T-helper 1 cell treated with Interleukin-12 subunit alpha and Interleukin-12 subunit beta and Interleukin-4 antibody, amounts not matched to agents 30 ng/mL and 1 ng/mL, for 36 hours (primary cell): ENCODE results near the gene TRABD2B. TPM values are rescaled to one million over a fixed set of nuclear protein-coding genes. Genes with fewer than 3 reads are reported as not detected.

Experiments used
- intact Hi-C: fragments of 100-400 bp; cut with micrococcal nuclease; formaldehyde crosslinking; loops from one replicate; pipeline ENCODE4 v1.15.1; 2024
- total RNA-seq: library from RNA; stranded (reverse); gene quantifications from 2 replicates; pipeline ENCODE4 v1.2.3, GENCODE V29; 2022

Gene TRABD2B
- not detected in 2 replicates for total RNA-seq

DNA sequence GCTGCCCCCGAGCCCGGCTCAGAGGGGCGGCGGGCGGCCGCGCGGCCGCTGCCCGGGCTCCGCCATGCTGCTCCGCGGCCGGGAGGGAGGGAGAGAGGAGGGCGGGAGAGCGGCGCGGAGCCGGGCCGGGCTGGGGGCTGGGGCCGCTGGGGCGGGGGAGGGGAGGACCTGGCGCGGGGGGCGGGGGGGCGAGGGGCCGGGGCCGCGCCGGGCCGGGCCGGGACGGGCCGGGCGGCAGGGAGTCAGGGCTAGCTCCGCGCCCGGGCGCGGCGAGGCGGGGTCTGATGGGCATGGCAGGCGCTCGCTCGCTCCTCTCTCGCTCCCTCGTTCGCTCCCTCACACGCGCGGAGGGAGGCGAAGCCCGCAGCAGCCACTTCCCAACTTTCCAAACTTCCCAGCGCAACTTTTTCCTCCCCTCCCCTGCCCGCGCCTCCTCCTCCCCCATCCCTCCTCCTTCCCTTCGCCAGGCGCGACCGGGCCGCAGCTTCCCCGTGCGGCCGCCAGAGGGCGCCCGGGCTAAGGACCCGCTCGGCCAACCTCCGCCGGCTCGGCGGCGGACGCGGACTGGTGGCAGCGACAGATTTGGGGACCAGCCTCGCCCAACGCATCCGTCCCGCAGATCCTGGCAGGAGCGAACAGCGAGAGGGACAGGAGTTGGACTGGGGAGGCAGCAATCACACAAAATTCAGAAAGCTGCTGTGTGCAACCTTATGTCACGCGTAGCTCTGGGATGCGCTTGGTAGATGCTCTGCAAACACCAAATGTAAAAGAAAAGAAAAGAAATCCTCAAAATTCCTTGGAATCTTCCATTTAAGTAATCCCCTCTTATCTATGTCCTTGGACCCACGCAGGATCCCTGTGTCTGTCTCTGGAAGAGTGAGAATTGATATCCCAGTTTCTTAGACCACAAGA, at the start of gene TRABD2B:
Gene TRABD2B, minus strand, starts transcription at position 97 of the 912 bp plus-strand sequence.
- intact Hi-C loops, result loop anchor here (1.0 to 2.0 kb wide), 2 partner anchors 64 to 205 kb away; no protein-coding TSS in a partner anchor

DNA sequence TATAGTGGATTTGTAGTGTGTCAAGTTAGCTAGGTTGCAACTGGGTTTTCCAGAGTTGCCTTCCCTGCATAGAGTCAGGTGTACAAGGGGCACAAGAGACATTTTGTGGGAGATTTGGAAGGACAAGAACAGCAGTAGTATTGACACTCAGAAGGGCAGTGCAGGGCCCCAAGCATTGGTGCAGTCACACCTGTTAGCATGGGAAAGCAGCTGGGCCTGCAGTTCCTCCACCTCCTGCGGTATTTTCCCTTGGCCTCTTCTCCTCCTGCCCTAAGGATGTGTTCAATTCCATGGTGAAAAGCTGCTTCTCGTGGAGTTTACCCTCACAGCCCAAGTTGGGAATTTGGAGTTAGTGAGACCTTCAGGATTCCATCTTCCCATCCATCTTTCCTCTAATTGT, 47.1 kb upstream of the TRABD2B start:
- intact Hi-C loops, result no loop called here

DNA sequence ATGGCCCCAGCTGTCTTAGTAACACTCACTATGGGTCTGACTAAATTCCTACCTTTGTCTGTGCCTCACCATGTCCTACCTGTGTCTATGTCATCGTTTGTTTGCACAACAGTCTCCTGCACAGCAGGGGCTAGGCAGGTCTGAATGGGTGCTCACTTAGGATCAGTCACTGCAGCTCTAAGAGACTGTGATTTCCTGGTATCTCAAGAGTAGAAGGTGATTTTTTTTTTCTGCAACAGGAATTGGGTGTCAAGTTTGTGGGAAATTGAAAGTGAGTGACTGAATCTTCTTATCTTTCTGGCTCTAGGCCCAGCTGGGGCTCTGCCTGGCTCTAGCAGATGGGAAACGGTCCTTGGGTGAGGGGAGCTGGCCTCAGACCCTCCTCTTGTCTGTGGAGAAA, 46.4 kb upstream of the TRABD2B start:
- intact Hi-C loops, result no loop called here

- intact Hi-C loops, result no loop called here
Measured at GRCh38 chr1:48040154-48040553, 43.0 kb upstream of the TRABD2B start.

DNA sequence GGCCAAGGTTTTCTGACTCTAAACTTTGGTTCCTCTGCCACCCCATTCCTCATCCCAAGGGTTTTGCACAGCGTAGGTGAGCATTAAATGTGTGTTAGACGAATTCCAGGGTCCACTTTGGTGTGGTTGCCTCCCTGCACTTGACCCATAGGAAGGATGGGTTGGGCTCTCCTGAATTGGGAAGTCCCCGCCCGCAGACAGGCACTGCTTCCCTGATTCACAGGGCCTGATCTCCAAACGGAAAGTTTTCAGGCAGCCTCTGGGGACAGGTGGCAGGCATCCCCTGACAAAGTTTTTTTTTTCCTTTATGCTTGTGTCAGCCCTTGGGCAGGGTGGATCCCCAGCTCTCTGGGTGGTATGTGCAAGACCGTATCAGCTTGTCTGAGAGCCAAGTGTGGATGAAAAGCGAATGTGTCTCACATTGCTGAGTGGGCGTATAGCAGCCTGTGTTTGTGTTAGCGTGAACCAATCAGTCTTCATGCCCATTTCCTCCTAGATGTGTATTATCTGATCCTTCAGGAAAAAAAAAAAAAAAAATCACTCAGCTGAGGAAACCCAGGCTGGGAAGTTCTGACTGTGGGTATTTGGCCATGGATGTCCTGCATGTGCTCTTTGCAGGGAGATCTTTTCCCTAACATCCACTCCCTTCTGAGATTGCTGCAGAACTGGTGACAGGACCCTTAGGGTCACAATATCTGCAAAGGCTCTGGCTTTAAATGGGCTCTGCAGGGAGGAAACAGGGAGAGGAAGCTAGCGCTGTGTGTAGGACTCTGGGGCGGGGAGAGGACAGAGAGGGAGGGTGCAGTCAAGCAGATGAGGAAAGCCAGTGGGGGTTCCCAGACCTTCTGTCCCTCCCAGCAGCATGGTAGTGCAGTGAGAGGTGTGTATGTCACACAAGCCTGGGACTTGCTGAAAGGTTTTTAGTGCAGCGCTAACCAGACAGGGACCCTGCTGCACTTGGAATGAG, 42.2 kb upstream of the TRABD2B start:
- intact Hi-C loops, result no loop called here

GRCh38 chr1:48038270-48038767, 41.1 kb upstream of the TRABD2B start:
- intact Hi-C loops, result no loop called here

DNA sequence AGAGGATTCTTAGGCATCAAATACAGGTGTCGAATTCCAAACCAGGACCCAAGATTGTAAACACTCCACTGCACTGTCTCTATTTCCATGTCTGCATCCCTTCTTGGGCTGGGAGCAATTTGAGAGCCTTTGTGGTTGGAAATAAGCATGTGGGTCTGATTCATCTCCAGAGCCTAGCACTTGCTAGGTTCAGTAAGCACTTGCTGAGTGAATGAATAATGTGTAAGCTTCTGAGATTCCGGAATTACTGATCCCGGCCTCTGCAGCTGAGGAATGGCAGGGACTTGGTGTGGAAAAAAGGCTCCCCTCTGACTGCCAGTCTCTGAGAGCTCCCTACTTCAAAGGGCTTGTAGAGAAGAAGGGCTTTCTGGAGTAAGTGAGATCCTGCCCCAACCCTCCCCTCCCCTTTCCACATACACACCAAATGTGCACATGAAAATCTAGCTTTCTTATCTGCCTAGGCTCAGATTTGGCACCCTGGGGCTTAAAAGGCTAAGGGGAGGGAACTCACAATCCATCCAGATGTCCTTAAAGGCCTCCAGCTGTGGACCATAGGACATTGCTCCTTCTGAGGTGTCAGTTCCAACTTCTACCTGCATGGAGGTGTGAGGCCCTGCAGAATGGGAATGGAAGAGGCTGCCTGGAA, 39.6 kb upstream of the TRABD2B start:
- intact Hi-C loops, result no loop called here

GRCh38 chr1:48035371-48036141, 38.4 kb upstream of the TRABD2B start:
- intact Hi-C loops, result no loop called here

- intact Hi-C loops, result no loop called here
Measured at GRCh38 chr1:48033495-48034045, 36.4 kb upstream of the TRABD2B start.

GRCh38 chr1:48031676-48032075, 34.5 kb upstream of the TRABD2B start:
- intact Hi-C loops, result no loop called here

- intact Hi-C loops, result no loop called here
Measured at GRCh38 chr1:48030696-48031365, 33.6 kb upstream of the TRABD2B start.

DNA sequence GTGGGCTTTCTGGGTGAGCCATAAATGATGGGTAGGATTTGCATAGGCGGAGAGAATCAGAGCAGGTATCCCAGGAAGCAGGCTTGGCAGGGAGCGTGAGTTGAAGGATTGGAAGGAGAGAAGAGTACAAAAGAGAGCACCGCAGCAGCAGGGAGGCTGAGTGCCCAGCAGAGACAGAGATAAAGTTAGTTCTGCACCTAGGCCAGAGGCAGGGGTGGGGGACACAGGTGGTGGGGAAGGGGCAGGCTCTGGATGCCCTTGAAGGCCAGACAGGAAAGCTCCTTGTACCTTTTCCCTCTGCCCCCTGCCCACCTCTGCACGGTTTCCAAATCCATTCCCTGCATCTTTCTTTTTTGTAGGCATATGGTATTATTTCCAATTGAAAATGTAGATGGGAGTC, 33.0 kb upstream of the TRABD2B start:
- intact Hi-C loops, result no loop called here

DNA sequence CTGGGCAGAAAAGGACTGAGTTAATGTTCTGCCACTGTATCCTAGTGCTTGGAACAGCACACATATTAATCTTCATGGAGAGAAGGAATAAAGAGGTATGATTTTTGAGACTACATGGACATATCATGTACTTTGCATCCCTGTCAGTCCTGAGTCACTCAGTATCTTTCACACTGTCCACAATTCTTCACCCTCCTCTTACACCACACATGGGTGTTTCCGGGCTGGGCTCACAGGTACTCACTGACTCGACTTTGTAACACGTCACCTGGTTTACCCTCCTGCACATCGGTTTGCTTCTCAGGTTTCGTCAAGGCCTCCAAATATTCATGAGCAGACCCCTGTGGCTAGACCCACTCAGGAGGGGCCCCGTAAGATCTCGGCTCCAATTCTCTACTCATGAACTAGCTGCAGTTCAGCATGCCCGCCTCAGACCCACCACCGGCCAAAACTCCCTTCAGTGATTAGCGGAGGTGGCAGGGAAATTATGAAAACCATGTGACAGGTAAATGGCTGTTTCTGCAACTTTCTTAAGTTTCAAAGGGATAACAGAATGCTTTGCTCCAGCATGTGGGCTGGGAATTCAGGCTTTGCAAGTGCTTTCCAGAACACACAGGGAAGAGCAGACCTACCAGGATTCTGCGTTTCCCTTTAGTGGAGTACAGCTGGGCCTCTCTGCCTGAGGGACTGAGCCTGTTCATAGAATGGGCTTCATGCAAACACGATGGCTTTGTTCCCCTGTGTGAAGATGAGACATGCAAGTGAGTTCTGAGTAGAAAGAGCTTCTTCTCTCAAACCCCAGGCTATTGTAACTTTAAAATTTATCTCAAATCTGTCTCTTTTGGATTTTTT, 31.3 kb upstream of the TRABD2B start:
- intact Hi-C loops, result no loop called here

DNA sequence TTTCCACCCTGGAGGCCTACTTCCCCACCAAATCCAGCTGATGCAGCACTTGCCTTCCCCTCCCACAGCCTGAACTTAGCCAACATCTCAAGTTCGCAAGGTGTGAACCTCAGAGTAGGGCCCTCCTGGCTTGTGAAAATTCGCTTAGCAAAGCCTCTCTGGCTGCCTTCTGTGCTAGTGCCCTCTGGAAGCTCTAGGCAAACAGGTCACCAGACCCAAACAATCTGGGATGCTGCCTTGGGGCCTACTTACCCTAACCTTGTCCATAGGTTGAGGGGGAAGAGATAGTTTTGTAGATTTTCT, 30.3 kb upstream of the TRABD2B start:
- intact Hi-C loops, result no loop called here

DNA sequence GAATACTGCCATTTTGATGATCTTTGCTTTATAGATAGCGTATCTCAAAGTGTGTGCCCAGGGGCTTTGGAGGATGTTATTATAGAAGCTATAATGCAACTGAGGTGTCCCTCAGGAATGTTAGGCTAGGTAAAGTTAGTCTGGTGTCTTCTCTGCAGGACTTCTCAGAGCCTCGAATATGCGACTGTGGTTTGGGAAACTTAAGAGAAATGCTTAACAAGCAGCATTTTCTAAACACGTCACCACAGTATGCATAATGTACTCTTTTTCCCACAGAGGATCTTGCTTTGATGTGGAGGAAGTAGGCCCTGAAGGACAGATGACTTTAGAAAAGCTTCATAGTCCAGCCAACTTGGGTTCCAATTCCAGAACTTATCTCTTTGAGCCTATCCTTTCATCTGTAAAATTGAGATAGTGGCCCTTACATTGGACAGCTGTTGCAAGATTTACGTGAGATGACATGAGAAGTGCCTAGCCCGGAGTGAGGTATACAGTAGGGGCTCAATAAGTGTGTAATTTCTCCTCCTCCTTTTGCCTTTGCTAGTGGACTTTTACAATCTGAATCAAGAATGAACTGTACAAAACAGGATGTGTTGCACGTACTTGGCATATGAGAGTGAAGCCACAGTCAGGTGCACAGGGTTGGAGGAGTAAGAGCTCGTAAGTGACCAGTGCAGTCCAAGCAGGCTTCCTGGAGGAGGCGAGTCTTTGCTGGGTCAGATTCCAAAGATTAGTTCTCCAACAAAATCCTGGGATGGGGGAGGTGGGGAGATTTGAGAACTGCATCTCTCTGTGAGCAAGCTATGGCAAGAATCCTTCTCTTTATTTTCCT, 29.7 kb upstream of the TRABD2B start:
- intact Hi-C loops, result no loop called here

DNA sequence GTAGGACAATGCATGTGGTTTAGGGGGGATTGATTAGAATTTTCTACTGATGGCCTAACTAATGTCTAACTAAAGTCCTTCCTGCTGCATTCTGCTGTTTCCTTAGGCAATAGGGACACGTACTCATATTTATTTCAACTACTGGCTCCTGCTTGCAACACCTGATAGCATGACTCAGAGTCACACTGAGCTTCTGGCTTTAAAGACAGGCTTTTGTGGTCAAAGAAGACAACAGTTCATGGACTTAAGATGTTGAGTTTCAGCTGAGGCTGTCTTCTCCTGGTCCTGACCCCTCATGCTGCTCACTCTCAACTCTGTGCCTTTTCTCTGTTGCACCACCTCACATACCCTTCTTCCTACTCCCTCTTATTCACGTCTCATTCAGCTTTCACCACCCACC, 29.1 kb upstream of the TRABD2B start:
- intact Hi-C loops, result no loop called here

GRCh38 chr1:48025076-48025475, 27.9 kb upstream of the TRABD2B start:
- intact Hi-C loops, result no loop called here

DNA sequence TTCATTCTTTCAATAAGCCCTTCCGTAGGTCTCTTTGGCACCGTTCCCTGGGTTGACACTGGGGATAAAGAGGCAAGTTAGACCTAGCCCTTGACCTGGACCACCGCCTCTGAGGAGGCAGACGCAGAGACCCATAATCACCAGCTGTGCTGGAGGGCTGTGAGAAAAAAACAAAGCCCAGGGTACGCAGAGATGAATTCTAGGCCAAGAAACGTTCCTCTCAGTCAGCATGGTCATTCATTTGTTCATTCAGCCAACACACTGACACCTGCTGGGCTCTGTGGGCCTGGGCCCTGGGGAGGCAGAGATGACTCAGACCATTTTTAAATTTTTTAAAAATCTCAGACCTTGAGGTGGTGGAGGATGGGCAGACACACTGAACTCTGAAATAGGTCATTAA, 26.3 kb upstream of the TRABD2B start:
- intact Hi-C loops, result no loop called here
